ENCODE results near the gene TMEM88.
"Not testable (repeated sequence)": the region's sequence is repeated elsewhere in the genome, so short reads cannot be mapped to it uniquely, and the experiment has no call there.

TMEM88 gene

DNA sequence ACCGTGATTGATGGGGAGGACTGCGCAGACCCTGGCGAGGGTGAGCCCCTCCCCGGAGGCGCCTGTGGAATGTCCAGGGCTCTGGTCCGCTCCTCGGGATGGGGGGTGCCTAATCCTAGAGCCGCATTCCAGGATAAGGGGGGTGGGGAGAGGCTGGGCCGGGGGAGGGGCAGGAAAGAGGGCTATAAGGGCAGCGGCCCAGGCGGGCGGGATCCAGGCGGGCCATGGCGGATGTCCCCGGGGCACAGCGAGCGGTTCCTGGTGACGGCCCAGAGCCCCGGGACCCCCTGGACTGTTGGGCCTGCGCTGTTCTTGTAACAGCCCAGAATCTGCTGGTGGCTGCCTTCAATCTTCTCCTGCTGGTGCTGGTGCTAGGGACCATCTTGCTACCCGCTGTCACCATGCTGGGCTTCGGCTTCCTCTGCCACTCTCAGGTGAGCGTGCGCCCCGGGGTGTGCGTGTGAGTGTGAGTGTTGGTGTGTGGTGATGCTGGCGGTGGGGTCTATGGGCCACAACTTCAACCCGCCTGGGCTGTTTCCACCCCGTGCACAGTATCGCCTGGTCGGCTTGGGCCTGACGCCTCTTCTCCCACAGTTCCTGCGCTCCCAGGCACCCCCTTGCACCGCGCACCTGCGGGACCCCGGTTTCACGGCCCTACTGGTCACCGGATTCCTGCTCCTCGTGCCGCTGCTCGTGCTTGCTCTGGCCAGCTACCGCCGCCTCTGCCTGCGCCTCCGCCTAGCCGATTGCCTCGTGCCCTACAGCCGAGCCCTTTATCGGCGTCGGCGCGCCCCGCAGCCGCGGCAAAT is at the start of gene TMEM88:
TMEM88 (plus strand) TSS at position 216 of the 809 bp plus-strand sequence; CDS start at position 225, 9 bp downstream.
- H3K9me3 Mint-ChIP-seq = no peaks in the 10 kb centered on the region
- H3K36me3 Mint-ChIP-seq (ENCODE audit: low read depth) = peaks cover 8% of the 10 kb centered on the region
- no peak within 1 kb of the TSS for H3K4me3 Mint-ChIP-seq
- no peak within 1 kb of the TSS for H3K27ac Mint-ChIP-seq
- no peaks in the 10 kb centered on the region for H3K27me3 Mint-ChIP-seq (ENCODE audit: low read depth)
- H3K4me1 Mint-ChIP-seq (ENCODE audit: low read depth) = peaks cover 36% of the 10 kb centered on the region

DNA sequence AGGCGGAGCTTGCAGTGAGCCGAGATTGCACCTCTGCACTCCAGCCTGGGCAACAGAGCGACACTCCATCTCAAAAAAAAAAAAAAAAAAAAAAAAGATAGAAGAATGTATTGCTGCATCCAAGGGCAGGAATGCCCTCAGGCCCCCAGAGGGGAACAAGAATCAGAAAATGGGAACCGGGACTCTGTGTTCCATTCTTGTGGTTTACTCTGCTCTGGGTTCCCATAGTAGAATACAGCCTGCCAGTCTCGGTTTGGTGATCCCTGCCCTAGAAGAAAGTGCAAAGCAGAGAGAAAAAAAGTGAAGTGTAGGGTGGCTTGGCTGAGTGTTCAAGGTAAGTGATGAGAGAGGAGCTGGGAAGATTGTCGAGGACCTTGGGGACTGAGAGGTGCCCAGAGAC is 48.3 kb upstream of the TMEM88 start:
- Mint-ChIP-seq H3K27ac (no peak overlapping the region), H3K9me3 (no peaks in the 10 kb centered on the region)

GRCh38 chr17:7807206-7807605 is 47.7 kb upstream of the TMEM88 start:
- Mint-ChIP-seq H3K36me3 (ENCODE audit: low read depth) (no peaks in the 10 kb centered on the region), H3K27me3 (ENCODE audit: low read depth) (peaks cover 8% of the 10 kb centered on the region), H3K4me1 (ENCODE audit: low read depth) (no peaks in the 10 kb centered on the region), H3K4me3 (no peak overlapping the region), H3K27ac (no peak overlapping the region), H3K9me3 (no peaks in the 10 kb centered on the region)

More for the DNA sequence above, 48.3 kb upstream of the TMEM88 start:
- Mint-ChIP-seq H3K27me3 (ENCODE audit: low read depth) (peaks cover 8% of the 10 kb centered on the region), H3K4me1 (ENCODE audit: low read depth) (no peaks in the 10 kb centered on the region), H3K36me3 (ENCODE audit: low read depth) (no peaks in the 10 kb centered on the region), H3K4me3 (no peak overlapping the region)

- Mint-ChIP-seq H3K36me3 (ENCODE audit: low read depth) (no peaks in the 10 kb centered on the region), H3K27me3 (ENCODE audit: low read depth) (peaks cover 8% of the 10 kb centered on the region), H3K27ac (no peak overlapping the region), H3K9me3 (no peaks in the 10 kb centered on the region), H3K4me3 (no peak overlapping the region), H3K4me1 (ENCODE audit: low read depth) (no peaks in the 10 kb centered on the region)
Measured at GRCh38 chr17:7809086-7809790, 45.6 kb upstream of the TMEM88 start.

- H3K27me3 Mint-ChIP-seq (ENCODE audit: low read depth); H3K36me3 Mint-ChIP-seq (ENCODE audit: low read depth); H3K27ac Mint-ChIP-seq; H3K4me1 Mint-ChIP-seq (ENCODE audit: low read depth); H3K4me3 Mint-ChIP-seq; H3K9me3 Mint-ChIP-seq: not testable (repeated sequence)
Measured at GRCh38 chr17:7809791-7810343, 45.0 kb upstream of the TMEM88 start.

DNA sequence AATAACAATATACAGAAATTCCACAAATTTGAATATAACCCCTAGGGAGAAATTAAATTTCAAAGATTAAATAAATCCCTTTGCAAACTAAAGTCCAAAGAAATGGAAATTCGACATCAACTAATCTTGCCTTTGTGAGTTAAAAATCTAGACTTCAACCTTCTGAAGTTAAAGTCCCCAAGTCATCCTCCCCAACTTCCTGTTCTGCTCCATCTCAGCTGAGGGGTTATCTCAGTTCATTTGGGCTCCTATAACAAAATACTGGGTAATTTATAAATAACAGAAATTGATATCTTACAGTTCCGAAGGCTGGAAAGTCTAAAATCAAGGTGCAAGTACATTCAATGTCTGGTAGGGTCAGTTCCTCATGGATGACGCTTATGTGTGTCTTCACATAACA is 43.6 kb upstream of the TMEM88 start:
- Mint-ChIP-seq H3K9me3 (no peaks in the 10 kb centered on the region), H3K4me3 (no peak overlapping the region), H3K4me1 (ENCODE audit: low read depth) (no peaks in the 10 kb centered on the region), H3K27ac (no peak overlapping the region), H3K27me3 (ENCODE audit: low read depth) (peaks cover 4% of the 10 kb centered on the region), H3K36me3 (ENCODE audit: low read depth) (no peaks in the 10 kb centered on the region)

GRCh38 chr17:7814969-7815368 is 39.9 kb upstream of the TMEM88 start:
- Mint-ChIP-seq H3K9me3 (no peaks in the 10 kb centered on the region), H3K36me3 (ENCODE audit: low read depth) (no peaks in the 10 kb centered on the region), H3K27ac (no peak overlapping the region), H3K4me3 (no peak overlapping the region), H3K27me3 (ENCODE audit: low read depth) (no peaks in the 10 kb centered on the region), H3K4me1 (ENCODE audit: low read depth) (no peaks in the 10 kb centered on the region)

DNA sequence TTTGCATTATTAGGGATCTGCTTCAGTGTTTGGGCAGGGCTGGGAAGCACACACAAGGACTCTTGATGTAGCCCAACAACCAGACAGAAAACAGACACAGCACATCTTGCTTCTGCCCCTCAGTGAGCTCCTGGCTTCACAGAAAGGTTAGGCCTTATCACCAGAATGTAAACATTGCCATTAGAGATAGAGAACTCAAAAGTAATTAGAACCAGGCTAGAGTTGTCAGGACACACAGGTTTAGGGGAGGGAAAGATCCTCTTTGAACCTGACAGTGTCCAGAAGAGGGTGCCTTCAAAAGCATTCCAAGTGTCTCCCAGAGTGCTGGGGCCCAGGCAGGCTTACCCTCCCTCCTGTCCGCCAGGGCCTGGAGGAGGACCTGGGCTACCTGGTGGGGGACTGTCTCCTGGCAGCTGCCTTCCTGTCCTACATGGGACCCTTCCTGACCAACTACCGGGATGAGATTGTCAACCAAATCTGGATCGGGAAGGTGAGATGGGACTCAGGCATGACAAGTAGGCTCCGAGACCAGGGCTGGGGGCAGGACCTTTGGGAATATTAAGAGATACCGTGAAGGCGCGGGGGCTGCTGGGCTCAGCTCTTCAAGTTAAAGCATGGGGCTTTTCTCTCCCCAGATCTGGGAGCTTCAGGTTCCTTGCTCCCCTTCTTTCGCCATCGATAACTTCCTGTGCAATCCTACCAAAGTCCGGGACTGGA is 37.8 kb upstream of the TMEM88 start:
- no peak overlapping the region for H3K4me3 Mint-ChIP-seq
- H3K27ac Mint-ChIP-seq = no peak overlapping the region
- H3K27me3 Mint-ChIP-seq (ENCODE audit: low read depth) = no peaks in the 10 kb centered on the region
- H3K36me3 Mint-ChIP-seq (ENCODE audit: low read depth) = no peaks in the 10 kb centered on the region
- no peaks in the 10 kb centered on the region for H3K4me1 Mint-ChIP-seq (ENCODE audit: low read depth)
- no peaks in the 10 kb centered on the region for H3K9me3 Mint-ChIP-seq

- Mint-ChIP-seq H3K4me3 (no peak overlapping the region), H3K27me3 (ENCODE audit: low read depth) (no peaks in the 10 kb centered on the region), H3K36me3 (ENCODE audit: low read depth) (no peaks in the 10 kb centered on the region), H3K27ac (no peak overlapping the region), H3K9me3 (no peaks in the 10 kb centered on the region), H3K4me1 (ENCODE audit: low read depth) (no peaks in the 10 kb centered on the region)
Measured at GRCh38 chr17:7817643-7817964, 37.3 kb upstream of the TMEM88 start.

DNA sequence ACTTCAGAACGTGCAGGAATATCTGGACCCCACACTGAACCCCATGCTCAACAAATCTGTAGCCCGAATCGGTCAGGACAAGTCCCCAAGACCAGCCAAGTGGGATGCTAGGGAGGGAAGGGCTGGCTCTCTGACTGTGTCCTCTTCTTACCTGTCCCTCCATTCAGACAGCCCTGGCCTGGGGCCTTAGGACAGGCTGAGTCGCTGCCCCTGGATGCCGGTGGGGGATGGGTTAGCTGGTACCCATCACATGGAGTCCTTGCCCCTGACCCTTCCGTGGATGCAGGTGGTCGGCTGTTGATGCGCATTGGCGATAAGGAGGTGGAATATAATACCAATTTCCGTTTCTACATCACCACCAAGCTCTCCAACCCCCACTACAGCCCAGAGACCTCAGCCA is 36.8 kb upstream of the TMEM88 start:
- Mint-ChIP-seq H3K4me3 (no peak overlapping the region), H3K9me3 (no peaks in the 10 kb centered on the region), H3K36me3 (ENCODE audit: low read depth) (no peaks in the 10 kb centered on the region), H3K27ac (no peak overlapping the region), H3K27me3 (ENCODE audit: low read depth) (no peaks in the 10 kb centered on the region), H3K4me1 (ENCODE audit: low read depth) (no peaks in the 10 kb centered on the region)

DNA sequence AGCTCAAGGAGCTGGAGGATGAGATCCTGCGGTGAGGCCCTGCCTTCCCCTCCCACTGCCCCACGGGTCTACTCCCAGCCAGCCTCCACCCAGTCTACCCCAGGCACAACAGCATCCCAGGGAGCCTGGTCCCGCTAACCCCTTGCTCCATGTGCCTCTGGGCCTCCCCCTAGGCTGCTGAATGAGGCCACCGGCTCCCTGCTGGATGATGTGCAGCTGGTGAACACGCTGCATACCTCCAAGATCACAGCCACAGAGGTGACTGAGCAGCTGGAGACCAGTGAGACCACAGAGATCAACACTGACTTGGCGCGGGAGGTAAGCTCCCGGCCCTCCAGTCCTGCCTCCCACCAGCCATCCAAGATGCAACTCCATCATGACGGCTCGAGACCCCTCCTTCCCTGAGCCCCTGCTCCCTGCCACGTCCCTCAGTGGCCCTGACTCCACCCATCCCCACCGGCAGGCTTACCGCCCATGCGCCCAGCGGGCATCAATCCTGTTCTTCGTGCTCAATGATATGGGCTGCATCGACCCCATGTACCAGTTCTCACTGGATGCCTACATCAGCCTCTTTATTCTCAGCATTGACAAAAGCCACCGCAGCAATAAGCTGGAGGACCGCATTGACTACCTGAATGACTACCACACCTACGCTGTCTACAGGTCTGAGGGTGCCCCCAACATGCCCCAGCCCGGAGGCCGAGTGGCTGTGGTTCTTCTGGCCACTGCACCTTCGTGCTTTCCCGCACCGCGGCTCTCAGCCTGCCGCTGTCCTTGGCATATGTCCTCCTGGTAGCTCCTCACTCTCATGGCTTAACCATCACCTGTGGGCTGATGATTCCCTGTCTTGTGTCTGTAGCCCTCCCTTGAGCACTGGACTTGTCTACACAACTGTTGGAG is 35.9 kb upstream of the TMEM88 start:
- Mint-ChIP-seq H3K4me1 (ENCODE audit: low read depth) (no peaks in the 10 kb centered on the region), H3K27me3 (ENCODE audit: low read depth) (peaks cover 5% of the 10 kb centered on the region), H3K36me3 (ENCODE audit: low read depth) (no peaks in the 10 kb centered on the region), H3K9me3 (no peaks in the 10 kb centered on the region), H3K4me3 (no peak overlapping the region), H3K27ac (no peak overlapping the region)

- no peaks in the 10 kb centered on the region for H3K9me3 Mint-ChIP-seq
- no peak overlapping the region for H3K4me3 Mint-ChIP-seq
- peaks cover 8% of the 10 kb centered on the region for H3K27me3 Mint-ChIP-seq (ENCODE audit: low read depth)
Measured at GRCh38 chr17:7820231-7820630, 34.6 kb upstream of the TMEM88 start.

DNA sequence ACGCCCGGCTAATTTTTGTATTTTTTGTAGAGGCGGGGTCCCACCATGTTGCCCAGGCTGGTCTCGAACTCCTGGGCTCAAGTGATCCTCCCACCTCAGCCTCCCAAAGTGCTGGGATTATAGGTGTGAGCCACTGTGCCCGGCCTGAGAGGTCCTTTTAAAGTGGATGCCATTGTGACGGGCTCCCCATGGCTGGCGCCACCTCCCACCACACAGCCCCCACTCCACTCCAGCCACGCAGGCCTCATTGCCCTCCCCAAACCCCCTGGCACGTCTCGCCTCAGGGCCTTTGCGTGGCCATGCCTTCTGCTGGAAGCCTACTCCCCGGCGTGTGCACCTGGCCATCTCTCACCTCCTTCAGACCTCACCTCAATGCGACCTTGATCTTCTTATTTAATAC is 32.7 kb upstream of the TMEM88 start:
- Mint-ChIP-seq H3K27me3 (ENCODE audit: low read depth) (peaks cover 19% of the 10 kb centered on the region), H3K9me3 (no peaks in the 10 kb centered on the region), H3K4me1 (ENCODE audit: low read depth) (peaks cover 3% of the 10 kb centered on the region), H3K27ac (no peak overlapping the region), H3K36me3 (ENCODE audit: low read depth) (no peaks in the 10 kb centered on the region), H3K4me3 (no peak overlapping the region)

More at GRCh38 chr17:7820231-7820630, 34.6 kb upstream of the TMEM88 start:
- H3K4me1 Mint-ChIP-seq (ENCODE audit: low read depth) = peaks cover 2% of the 10 kb centered on the region
- H3K27ac Mint-ChIP-seq = no peak overlapping the region
- no peaks in the 10 kb centered on the region for H3K36me3 Mint-ChIP-seq (ENCODE audit: low read depth)

DNA sequence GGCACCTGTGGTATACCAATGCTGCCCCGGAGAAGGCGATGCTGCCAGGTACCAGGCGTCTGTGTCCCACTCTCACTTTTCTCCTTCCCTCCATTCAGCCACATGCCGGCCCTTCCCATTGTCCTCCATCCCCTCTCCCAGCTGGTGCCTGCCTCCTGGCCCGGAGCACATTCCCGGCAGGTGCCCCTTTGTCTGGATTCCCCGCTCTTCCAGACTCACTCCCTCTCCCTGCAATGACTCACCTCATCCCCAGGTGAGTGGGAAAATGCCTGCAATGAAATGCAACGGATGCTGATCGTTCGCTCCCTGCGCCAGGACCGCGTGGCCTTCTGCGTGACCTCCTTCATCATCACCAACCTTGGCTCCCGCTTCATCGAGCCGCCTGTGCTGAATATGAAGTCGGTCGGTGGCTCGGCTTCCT is 31.3 kb upstream of the TMEM88 start:
- H3K36me3 Mint-ChIP-seq (ENCODE audit: low read depth) = no peaks in the 10 kb centered on the region
- H3K27me3 Mint-ChIP-seq (ENCODE audit: low read depth) = peaks cover 27% of the 10 kb centered on the region
- peaks cover 3% of the 10 kb centered on the region for H3K4me1 Mint-ChIP-seq (ENCODE audit: low read depth)
- no peak overlapping the region for H3K4me3 Mint-ChIP-seq
- no peak overlapping the region for H3K27ac Mint-ChIP-seq
- H3K9me3 Mint-ChIP-seq = no peaks in the 10 kb centered on the region

Measured in T-helper 1 cell treated with Interleukin-12 subunit alpha and Interleukin-12 subunit beta and Interleukin-4 antibody, amounts not matched to agents 30 μg/mL and 1 μg/mL, for 36 hours (primary cell).